LNCaP clone FGC (cell line): ENCODE data around the gene SRRM2.
A peak's percentile ranks its signal among the peaks of the same experiment; 100 is the strongest.

Experiments used
- DNase-seq: peaks from one replicate; pipeline ENCODE4 v3.0.0-alpha.2; 2011; ENCODE audit warnings: low read depth
- H3K4me3 ChIP-seq: 2 replicates; pipeline ENCODE4 v1.5.1; 2011; ENCODE audit warnings: mild to moderate bottlenecking, low read depth, low read length, control low read depth
- TF ChIP-seq, protein P1 (sequence below): IDR thresholded peaks from 2 replicates; pipeline ENCODE4 v1.5.1; 2012; ENCODE audit warnings: mild to moderate bottlenecking; ENCODE audit not compliant: control insufficient read depth, insufficient read depth; ENCODE audit errors: extremely low read depth

SRRM2 gene

GRCh38 chr16:2744711-2745110, 7.7 kb upstream of the SRRM2 start:
- no peak overlapping the region for H3K4me3 ChIP-seq
- TF ChIP-seq, protein P1, sequence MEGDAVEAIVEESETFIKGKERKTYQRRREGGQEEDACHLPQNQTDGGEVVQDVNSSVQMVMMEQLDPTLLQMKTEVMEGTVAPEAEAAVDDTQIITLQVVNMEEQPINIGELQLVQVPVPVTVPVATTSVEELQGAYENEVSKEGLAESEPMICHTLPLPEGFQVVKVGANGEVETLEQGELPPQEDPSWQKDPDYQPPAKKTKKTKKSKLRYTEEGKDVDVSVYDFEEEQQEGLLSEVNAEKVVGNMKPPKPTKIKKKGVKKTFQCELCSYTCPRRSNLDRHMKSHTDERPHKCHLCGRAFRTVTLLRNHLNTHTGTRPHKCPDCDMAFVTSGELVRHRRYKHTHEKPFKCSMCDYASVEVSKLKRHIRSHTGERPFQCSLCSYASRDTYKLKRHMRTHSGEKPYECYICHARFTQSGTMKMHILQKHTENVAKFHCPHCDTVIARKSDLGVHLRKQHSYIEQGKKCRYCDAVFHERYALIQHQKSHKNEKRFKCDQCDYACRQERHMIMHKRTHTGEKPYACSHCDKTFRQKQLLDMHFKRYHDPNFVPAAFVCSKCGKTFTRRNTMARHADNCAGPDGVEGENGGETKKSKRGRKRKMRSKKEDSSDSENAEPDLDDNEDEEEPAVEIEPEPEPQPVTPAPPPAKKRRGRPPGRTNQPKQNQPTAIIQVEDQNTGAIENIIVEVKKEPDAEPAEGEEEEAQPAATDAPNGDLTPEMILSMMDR = no peak
- no peak for DNase-seq

DNA sequence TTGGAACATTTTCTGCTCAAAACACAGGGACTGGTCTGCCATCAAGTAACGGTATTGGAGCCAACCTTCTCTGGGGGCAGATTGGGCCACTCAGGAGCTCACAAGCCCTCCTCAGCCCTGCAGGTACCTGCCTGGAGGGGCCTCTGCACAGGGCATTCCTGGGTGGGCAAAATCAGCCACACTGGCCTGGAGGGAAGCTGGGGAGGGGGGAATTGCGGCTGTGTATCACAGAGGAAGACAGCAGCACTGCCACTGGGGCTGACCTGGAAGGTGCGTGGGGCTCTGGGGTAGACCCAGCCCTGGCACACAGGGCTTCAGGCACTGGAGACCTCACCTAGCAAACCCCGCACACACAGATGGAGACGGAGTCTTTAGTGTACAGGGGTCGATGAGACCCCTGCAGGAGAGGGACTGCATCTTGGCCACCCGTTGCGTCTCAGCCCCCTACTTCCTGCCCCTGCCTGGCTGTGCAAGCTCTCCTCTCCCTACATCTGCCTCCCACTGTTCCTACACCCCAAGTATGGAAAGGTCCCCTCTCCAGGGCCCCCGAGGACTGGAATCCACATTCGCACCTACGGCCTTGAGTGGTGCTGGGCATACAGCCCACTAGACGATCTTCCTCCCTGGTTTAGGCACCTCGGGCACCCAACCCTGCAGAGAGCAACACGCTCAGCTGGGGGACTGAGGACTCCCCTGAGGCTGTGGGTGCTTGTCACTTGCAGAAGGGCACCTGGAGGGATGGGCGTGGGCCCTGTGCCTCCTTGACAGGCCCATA, 7.1 kb upstream of the SRRM2 start:
- no peak overlapping the region for H3K4me3 ChIP-seq
- TF ChIP-seq, protein P1 = no peak
- no peak for DNase-seq

GRCh38 chr16:2745961-2746360, 6.5 kb upstream of the SRRM2 start:
- no peak overlapping the region for H3K4me3 ChIP-seq
- TF ChIP-seq, protein P1 = no peak
- DNase-seq = no peak

- DNase-seq = no peak
- TF ChIP-seq, protein P1 = no peak
- H3K4me3 ChIP-seq = no peak overlapping the region
Observed at GRCh38 chr16:2748757-2749455, 3.5 kb upstream of the SRRM2 start.

GRCh38 chr16:2749476-2749875, 3.0 kb upstream of the SRRM2 start:
- TF ChIP-seq, protein P1 = no peak

GRCh38 chr16:2749936-2750335, 2.5 kb upstream of the SRRM2 start:
- DNase-seq = no peak
- TF ChIP-seq, protein P1 = no peak

More at GRCh38 chr16:2749476-2749875, 3.0 kb upstream of the SRRM2 start:
- no peak overlapping the region for H3K4me3 ChIP-seq
- DNase-seq = no peak

GRCh38 chr16:2751577-2752034, 832 bp upstream of the SRRM2 start:
- TF ChIP-seq, protein P1 = no peak
- H3K4me3 ChIP-seq = peak overlapping the region; percentile 60
- DNase-seq = peak; percentile 37

More at GRCh38 chr16:2749936-2750335, 2.5 kb upstream of the SRRM2 start:
- H3K4me3 ChIP-seq = no peak overlapping the region
